Measurements from ENCODE around the gene CFAP77.

Gene CFAP77

GRCh38 chr9:132487980-132488535 is 78.0 kb downstream of the CFAP77 start:
- ChIA-PET POLR2A (no interaction called here), CTCF (interaction anchor here (0.7 to 0.9 kb wide), 3 partner anchors 19 to 76 kb away, joined by 3 read pairs; no protein-coding TSS in a partner anchor)
- TF ChIP-seq PRDM6 (tag by site-specific recombination; IDR thresholded peaks at IDR 0.05) (no peak), ZNF623 (tag by site-specific recombination; IDR thresholded peaks at IDR 0.05) (no peak), ZBTB6 (tag by site-specific recombination; IDR thresholded peaks at IDR 0.05) (no peak), OVOL3 (tag by site-specific recombination; IDR thresholded peaks at IDR 0.05) (no peak), ZNF776 (tag by site-specific recombination; IDR thresholded peaks at IDR 0.05; ENCODE audit: borderline replicate concordance) (no peak), ZNF560 (tag by site-specific recombination; IDR thresholded peaks at IDR 0.05; ENCODE audit: borderline replicate concordance) (no peak), TCF7L2 (IDR thresholded peaks at IDR 0.05; ENCODE audit: borderline replicate concordance, low read depth, low read length) (no peak), ZBTB44 (tag by site-specific recombination; IDR thresholded peaks at IDR 0.05) (no peak), ZNF837 (tag by site-specific recombination; IDR thresholded peaks at IDR 0.05) (no peak), ZNF292 (tag by site-specific recombination; IDR thresholded peaks at IDR 0.05; ENCODE audit: borderline replicate concordance, low read depth) (no peak), ZNF354C (tag by site-specific recombination; IDR thresholded peaks at IDR 0.05; ENCODE audit: borderline replicate concordance, low read depth) (no peak), ZNF211 (tag by site-specific recombination; IDR thresholded peaks at IDR 0.05; ENCODE audit: low read depth) (no peak), REST (tag by site-specific recombination; IDR thresholded peaks at IDR 0.05) (no peak), HOXA7 (CRISPR knock-in tag; IDR thresholded peaks at IDR 0.05; ENCODE audit: borderline replicate concordance) (no peak), ZNF518A (tag by site-specific recombination; conservative IDR thresholded peaks at IDR 0.05; ENCODE audit: low read depth) (no peak), KLF10 (tag by site-specific recombination; IDR thresholded peaks at IDR 0.05) (no peak), SCRT1 (tag by site-specific recombination; IDR thresholded peaks at IDR 0.05; ENCODE audit: borderline replicate concordance) (no peak), ZNF433 (tag by site-specific recombination; IDR thresholded peaks at IDR 0.05; ENCODE audit: low read depth) (no peak), KLF8 (tag by site-specific recombination; IDR thresholded peaks at IDR 0.05) (no peak), ZNF391 (tag by site-specific recombination; IDR thresholded peaks at IDR 0.05; ENCODE audit: borderline replicate concordance, low read depth) (no peak)
- no peaks in the 10 kb centered on the region for H3K4me1 ChIP-seq (ENCODE audit: control insufficient read depth, insufficient read depth, low read length)
- H3K27ac ChIP-seq (ENCODE audit: extremely low read depth, low read depth, low read length): no peak overlapping the region
- H3K4me3 ChIP-seq (ENCODE audit: low read depth, low read length): no peak overlapping the region
- no peaks in the 10 kb centered on the region for H3K9me3 ChIP-seq (ENCODE audit: control insufficient read depth, insufficient read depth, low read depth, low read length)
- no peaks in the 10 kb centered on the region for H3K36me3 ChIP-seq (ENCODE audit: control insufficient read depth in 2 of 2, insufficient read depth in 1 of 2, low read length in 2 of 2)
